ENCODE data around the gene DDX1.
A peak's percentile ranks its signal among the peaks of the same experiment; 100 is the strongest.

The DDX1 gene

DNA sequence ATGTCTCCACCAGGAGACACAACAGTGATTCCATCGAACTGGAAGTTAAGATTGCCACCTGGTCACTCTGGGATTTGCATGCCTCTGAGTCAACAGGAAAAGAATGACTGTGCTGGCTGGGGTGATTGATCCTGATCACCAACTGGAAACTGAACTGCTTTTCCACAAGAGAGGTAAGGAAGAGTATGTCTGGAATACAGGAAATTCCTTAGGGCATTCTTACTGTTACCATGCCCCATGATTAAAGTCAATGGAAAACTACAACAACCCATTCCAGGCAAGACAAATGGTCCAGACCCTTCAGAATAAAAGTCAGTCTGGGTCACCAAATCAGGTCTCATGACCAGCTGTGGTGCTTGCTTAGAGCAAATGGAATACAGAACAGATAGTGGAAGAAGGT lies 12.0 kb upstream of the DDX1 start:
- TF ChIP-seq, protein P1, sequence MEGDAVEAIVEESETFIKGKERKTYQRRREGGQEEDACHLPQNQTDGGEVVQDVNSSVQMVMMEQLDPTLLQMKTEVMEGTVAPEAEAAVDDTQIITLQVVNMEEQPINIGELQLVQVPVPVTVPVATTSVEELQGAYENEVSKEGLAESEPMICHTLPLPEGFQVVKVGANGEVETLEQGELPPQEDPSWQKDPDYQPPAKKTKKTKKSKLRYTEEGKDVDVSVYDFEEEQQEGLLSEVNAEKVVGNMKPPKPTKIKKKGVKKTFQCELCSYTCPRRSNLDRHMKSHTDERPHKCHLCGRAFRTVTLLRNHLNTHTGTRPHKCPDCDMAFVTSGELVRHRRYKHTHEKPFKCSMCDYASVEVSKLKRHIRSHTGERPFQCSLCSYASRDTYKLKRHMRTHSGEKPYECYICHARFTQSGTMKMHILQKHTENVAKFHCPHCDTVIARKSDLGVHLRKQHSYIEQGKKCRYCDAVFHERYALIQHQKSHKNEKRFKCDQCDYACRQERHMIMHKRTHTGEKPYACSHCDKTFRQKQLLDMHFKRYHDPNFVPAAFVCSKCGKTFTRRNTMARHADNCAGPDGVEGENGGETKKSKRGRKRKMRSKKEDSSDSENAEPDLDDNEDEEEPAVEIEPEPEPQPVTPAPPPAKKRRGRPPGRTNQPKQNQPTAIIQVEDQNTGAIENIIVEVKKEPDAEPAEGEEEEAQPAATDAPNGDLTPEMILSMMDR (IDR thresholded peaks at IDR 0.05; ENCODE audit: low read depth, low read length): no peak
- DNase-seq (ENCODE audit: extremely low read depth, low read depth): no peak

DNA sequence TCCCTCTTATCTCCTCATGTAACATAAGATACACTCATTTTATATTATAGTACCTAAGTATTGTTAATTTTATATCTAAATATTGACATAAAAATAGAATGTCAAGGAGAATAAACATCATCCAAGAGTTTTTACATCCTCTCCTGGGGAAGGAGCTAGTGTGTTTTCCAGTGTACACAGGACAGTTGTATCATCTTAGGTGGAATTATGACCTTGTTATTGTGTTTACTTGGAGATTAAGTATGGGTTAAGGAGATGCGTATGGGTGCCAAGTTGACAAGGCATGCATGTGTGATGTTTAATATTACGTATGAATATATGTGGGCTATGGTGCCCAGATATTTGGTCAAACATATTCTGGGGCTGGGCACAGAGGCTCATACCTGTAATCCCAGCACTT lies 11.2 kb upstream of the DDX1 start:
- DNase-seq (ENCODE audit: extremely low read depth, low read depth): no peak
- TF ChIP-seq, protein P1 (IDR thresholded peaks at IDR 0.05; ENCODE audit: low read depth, low read length): no peak

DNA sequence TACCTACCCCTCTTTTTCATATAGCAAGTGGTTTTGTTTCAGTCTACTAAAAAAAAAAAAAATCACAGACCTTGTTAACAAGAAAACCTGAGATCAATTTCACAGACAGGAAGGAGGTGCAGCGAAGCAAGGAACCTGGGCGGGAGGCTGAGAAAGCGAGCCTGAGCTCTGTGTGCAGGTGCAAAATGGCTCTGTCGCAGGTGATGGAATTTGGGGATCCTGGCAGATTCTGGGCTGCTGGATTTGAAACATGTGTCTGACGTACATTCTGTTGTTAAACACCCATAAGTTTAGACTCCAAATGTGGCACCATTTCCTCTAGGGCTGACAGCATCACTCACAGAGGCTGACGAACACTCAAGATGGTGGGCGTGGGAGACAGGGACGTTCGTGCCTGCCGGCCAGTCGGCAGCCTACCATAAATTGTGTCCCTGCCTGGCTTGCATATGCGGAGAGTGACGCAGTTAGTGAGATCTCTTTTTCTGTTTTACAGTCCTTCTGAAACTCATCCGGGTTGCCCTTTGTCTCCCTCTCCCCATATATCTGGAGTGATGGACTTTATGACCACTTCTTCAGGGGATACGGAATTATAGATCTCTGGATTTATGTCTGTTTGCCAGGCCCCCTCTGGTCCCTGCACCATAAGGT lies 8.8 kb upstream of the DDX1 start:
- TF ChIP-seq, protein P1 (IDR thresholded peaks at IDR 0.05; ENCODE audit: low read depth, low read length): no peak
- no peak for DNase-seq (ENCODE audit: extremely low read depth, low read depth)

DNA sequence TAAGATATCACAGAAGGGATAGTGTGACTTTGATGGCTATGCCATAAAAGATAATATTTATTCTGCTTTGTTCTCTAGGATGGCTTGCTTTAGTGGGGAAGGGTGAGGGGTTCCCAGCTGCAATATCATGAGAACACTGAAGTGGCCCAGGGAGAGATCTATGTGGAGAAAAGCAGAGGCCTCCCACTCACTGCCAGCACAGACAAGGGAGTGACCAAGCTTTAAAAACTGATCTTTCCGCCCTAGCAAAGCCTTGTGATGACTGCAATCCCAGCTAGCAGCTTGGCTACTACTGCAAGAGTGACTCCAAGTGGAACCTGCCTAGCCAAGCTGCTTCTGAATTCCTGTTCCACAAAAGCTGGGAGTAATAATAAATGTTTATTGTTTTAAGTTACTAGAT lies 7.8 kb upstream of the DDX1 start:
- no peak for DNase-seq (ENCODE audit: extremely low read depth, low read depth)
- TF ChIP-seq, protein P1 (IDR thresholded peaks at IDR 0.05; ENCODE audit: low read depth, low read length): no peak

DNA sequence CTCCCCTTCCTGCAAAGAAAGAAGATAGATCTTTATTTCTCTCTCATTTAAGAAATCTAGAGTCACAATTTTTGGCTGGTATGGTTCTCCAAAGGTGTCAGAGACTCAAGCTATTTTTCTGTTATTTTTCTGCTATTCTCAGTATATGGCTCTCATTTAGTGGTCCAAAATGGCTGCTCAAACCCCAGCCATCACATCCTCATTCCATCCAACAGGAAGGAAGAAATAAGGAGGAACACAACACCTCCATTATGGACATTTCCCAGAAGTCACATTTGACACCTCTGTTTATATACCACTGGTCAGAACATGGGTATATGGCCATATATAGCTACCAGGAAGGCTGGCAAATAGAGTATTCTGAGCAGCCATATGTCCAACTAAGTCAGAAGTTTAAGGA lies 7.4 kb upstream of the DDX1 start:
- DNase-seq (ENCODE audit: extremely low read depth, low read depth): no peak
- TF ChIP-seq, protein P1 (IDR thresholded peaks at IDR 0.05; ENCODE audit: low read depth, low read length): no peak

DNA sequence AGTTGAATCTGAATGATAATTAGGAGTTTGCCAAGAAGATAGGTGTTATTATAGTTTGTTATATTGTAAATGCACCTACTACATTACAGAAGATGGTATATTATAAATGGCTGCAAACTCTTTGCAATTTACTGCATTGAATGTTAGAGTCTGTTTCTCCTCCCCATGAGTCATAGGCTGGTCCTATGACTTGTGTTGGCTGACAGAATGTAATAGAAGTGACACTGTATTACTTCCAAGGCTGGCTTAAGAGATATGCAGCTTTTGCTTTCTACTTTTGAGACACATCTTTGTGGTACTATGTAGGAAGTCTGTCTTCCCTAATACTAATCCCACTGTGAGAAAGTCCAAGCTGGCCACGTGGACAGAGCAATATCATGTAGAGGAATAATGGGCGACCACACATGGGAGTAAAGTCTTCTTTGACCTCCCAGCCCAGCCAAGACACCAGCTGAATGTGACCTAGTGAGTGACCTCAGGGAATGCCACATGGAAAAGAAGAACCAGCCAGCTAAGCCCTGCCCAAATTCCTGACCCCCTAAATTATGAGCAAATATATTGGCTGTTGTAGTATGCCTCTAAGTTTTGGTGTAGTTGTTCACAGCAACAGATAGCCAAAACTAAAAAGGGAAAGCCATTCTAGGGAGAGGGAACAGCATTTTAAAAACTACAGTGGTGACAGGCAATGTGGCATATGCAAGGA lies 6.8 kb upstream of the DDX1 start:
- TF ChIP-seq, protein P1 (IDR thresholded peaks at IDR 0.05; ENCODE audit: low read depth, low read length): no peak
- DNase-seq (ENCODE audit: extremely low read depth, low read depth): no peak

DNA sequence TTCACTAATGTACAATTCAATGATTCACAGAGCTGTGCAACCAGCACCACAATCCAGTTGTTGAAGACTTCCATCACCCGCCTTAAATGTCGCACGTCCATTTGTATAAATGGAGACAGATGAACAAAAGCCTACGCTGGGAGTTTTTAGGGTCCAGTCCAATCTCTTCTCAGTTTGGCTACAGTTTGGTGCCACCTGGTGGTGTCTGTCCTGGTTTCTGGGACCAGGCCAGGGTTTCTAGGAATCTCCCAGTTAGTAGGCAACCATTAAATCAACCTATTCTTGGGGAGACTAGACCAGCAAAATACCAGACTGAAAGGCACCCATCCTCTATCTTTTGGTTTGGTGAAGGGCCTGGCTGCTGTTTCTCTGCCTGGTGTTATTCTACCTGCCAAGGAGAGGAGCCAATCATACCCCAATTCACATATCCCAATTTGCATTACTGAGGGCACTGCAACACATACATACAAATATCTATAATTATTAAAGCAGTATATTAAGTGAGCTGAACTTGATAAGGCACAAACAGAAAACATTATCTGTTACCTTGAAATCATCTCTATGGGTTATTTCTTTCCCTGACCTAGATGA lies 3.2 kb upstream of the DDX1 start:
- TF ChIP-seq, protein P1 (IDR thresholded peaks at IDR 0.05; ENCODE audit: low read depth, low read length): peak; percentile 56

More for the DNA sequence above, 3.2 kb upstream of the DDX1 start:
- no peak for DNase-seq (ENCODE audit: extremely low read depth, low read depth)
